Smooth muscle cell (in vitro differentiated cells): ENCODE measurements around the gene ITGB3BP. TPM values are rescaled to one million over a fixed set of nuclear protein-coding genes. Genes with fewer than 3 reads are reported as not detected.
"Not testable (repeated sequence)": the region's sequence is repeated elsewhere in the genome, so short reads cannot be mapped to it uniquely, and the experiment has no call there.

Experiments
- DNase-seq: peaks from one replicate; lab custom pipeline; 2025; ENCODE audit not compliant: unreplicated experiment; lab: John Stamatoyannopoulos, UW
- H2AFZ ChIP-seq: fragments of 200-600 bp; sonication (generic); 2 replicates; pipeline ENCODE4 v1.6.0; 2016; ENCODE audit warnings: antibody characterized with exemption, low read depth, mild to moderate bottlenecking
- H3F3A ChIP-seq: fragments of 200-600 bp; sonication (generic); 2 replicates; pipeline ENCODE4 v1.6.0; 2017; ENCODE audit warnings: antibody characterized with exemption, low read depth
- H3K27ac ChIP-seq: fragments of 200-600 bp; sonication (generic); 2 replicates; pipeline ENCODE4 v1.5.1; 2016; ENCODE audit warnings: low read depth, mild to moderate bottlenecking
- H3K27me3 ChIP-seq: fragments of 200-600 bp; sonication (generic); 2 replicates; pipeline ENCODE4 v1.6.1; 2016; ENCODE audit warnings: low read depth, mild to moderate bottlenecking
- H3K36me3 ChIP-seq: fragments of 200-600 bp; sonication (generic); 2 replicates; pipeline ENCODE4 v1.5.1; 2016; ENCODE audit warnings: low read depth
- H3K4me1 ChIP-seq: fragments of 200-600 bp; sonication (generic); 2 replicates; pipeline ENCODE4 v1.5.1; 2016; ENCODE audit warnings: low read depth
- H3K4me2 ChIP-seq: fragments of 200-600 bp; sonication (generic); 2 replicates; pipeline ENCODE4 v1.6.0; 2016; ENCODE audit warnings: mild to moderate bottlenecking
- H3K4me3 ChIP-seq: fragments of 200-600 bp; sonication (generic); 2 replicates; pipeline ENCODE4 v1.5.1; 2016; ENCODE audit warnings: mild to moderate bottlenecking
- H3K79me2 ChIP-seq: fragments of 200-600 bp; sonication (generic); 2 replicates; pipeline ENCODE4 v1.6.0; 2016; ENCODE audit warnings: low read depth, mild to moderate bottlenecking
- H3K9ac ChIP-seq: fragments of 200-600 bp; sonication (generic); 2 replicates; pipeline ENCODE4 v1.6.0; 2016; ENCODE audit warnings: low read depth
- H3K9me3 ChIP-seq: fragments of 200-600 bp; sonication (generic); replicated peaks from 2 replicates; pipeline ENCODE4 v1.5.1; 2016; ENCODE audit warnings: low read depth
- H4K20me1 ChIP-seq: fragments of 200-600 bp; sonication (generic); 2 replicates; pipeline ENCODE4 v1.6.0; 2016; ENCODE audit warnings: low read depth
- CTCF ChIP-seq: fragments of 200-600 bp; sonication (generic); IDR thresholded peaks from 2 replicates; pipeline ENCODE4 v1.5.1; 2017; ENCODE audit warnings: borderline replicate concordance, mild to moderate bottlenecking, antibody characterized with exemption; ENCODE audit not compliant: insufficient read depth, poor library complexity, severe bottlenecking
- WGBS: methylation state at CpG from one replicate; pipeline ENCODE4 v1.1.7; 2016; ENCODE audit warnings: low lambda C conversion rate; 5-methylcytosine and 5-hydroxymethylcytosine counted together
- polyA plus RNA-seq: library from polyadenylated mRNA; unstranded; fragments of >200 nt; fragmentation: Nextera tagmentation; extraction: Ambion mirVana; gene quantifications from 2 replicates; pipeline ENCODE4 v1.2.1, GENCODE V29; 2016
- total RNA-seq: library from RNA; depleted of rRNA; stranded (reverse); fragments of >200 nt; gene quantifications from 2 replicates; pipeline ENCODE4 v1.2.3, GENCODE V29; 2014

Gene ITGB3BP
- total and polyA plus RNA-seq, 2 experiments from 2014 or later, result 27.7 to 35.5 TPM

GRCh38 chr1:63486629-63487028, 36.4 kb downstream of the ITGB3BP start:
- H3K27me3 ChIP-seq, result no peaks in the 10 kb centered on the region
- TF ChIP-seq CTCF, result no peak
- no peaks in the 10 kb centered on the region for H3F3A ChIP-seq

GRCh38 chr1:63480057-63480456, 43.0 kb downstream of the ITGB3BP start:
- Histone ChIP-seq H2AFZ (no peak overlapping the region), H3K4me3 (no peak overlapping the region), H3K36me3 (no peaks in the 10 kb centered on the region), H3K9ac (no peak overlapping the region), H3F3A (no peaks in the 10 kb centered on the region), H3K4me2 (no peak overlapping the region), H3K9me3 (no peaks in the 10 kb centered on the region), H4K20me1 (no peaks in the 10 kb centered on the region), H3K27ac (no peak overlapping the region), H3K79me2 (no peaks in the 10 kb centered on the region), H3K27me3 (no peaks in the 10 kb centered on the region), H3K4me1 (no peaks in the 10 kb centered on the region)
- WGBS, result 88% methylated on average over 1 of the region's 1 CpG
- no peak for DNase-seq
- TF ChIP-seq CTCF, result no peak

More at GRCh38 chr1:63486629-63487028, 36.4 kb downstream of the ITGB3BP start:
- Histone ChIP-seq H3K27ac (no peak overlapping the region), H4K20me1 (no peaks in the 10 kb centered on the region), H3K9me3 (no peaks in the 10 kb centered on the region), H3K4me3 (no peak overlapping the region), H3K9ac (no peak overlapping the region), H3K4me2 (no peak overlapping the region), H3K79me2 (no peaks in the 10 kb centered on the region), H3K4me1 (no peaks in the 10 kb centered on the region), H2AFZ (no peak overlapping the region), H3K36me3 (no peaks in the 10 kb centered on the region)
- WGBS, result 76% methylated on average over 1 of the region's 1 CpG
- DNase-seq, result no peak

GRCh38 chr1:63475761-63476160, 47.3 kb downstream of the ITGB3BP start:
- no peaks in the 10 kb centered on the region for H3K27me3 ChIP-seq
- H3K27ac ChIP-seq, result no peak overlapping the region
- 80% methylated on average over 7 of the region's 7 CpGs for WGBS
- no peak overlapping the region for H3K9ac ChIP-seq
- no peaks in the 10 kb centered on the region for H4K20me1 ChIP-seq
- no peaks in the 10 kb centered on the region for H3K36me3 ChIP-seq
- peaks cover 2% of the 10 kb centered on the region for H3K9me3 ChIP-seq
- no peak for TF ChIP-seq CTCF
- DNase-seq, result no peak
- no peaks in the 10 kb centered on the region for H3K4me1 ChIP-seq
- H3K4me3 ChIP-seq, result no peak overlapping the region
- H3F3A ChIP-seq, result no peaks in the 10 kb centered on the region
- H3K79me2 ChIP-seq, result no peaks in the 10 kb centered on the region
- no peak overlapping the region for H2AFZ ChIP-seq
- no peak overlapping the region for H3K4me2 ChIP-seq

- not testable (repeated sequence) for H4K20me1 ChIP-seq, DNase-seq, H3F3A ChIP-seq, H2AFZ ChIP-seq, H3K4me1 ChIP-seq, H3K4me3 ChIP-seq, H3K36me3 ChIP-seq, H3K9me3 ChIP-seq, H3K9ac ChIP-seq, H3K79me2 ChIP-seq, H3K4me2 ChIP-seq, H3K27me3 ChIP-seq, H3K27ac ChIP-seq
- WGBS, result 98% methylated on average over 5 of the region's 5 CpGs
These were observed 54.3 kb downstream of the ITGB3BP start for GRCh38 chr1:63468683-63469082.
